ENCODE results near the gene ZNF674. TPM values are rescaled to one million over a fixed set of nuclear protein-coding genes. Genes with fewer than 3 reads are reported as not detected.

Gene ZNF674
- total RNA-seq, result 1 to 10 TPM; 2.8 to 6.5 TPM

DNA sequence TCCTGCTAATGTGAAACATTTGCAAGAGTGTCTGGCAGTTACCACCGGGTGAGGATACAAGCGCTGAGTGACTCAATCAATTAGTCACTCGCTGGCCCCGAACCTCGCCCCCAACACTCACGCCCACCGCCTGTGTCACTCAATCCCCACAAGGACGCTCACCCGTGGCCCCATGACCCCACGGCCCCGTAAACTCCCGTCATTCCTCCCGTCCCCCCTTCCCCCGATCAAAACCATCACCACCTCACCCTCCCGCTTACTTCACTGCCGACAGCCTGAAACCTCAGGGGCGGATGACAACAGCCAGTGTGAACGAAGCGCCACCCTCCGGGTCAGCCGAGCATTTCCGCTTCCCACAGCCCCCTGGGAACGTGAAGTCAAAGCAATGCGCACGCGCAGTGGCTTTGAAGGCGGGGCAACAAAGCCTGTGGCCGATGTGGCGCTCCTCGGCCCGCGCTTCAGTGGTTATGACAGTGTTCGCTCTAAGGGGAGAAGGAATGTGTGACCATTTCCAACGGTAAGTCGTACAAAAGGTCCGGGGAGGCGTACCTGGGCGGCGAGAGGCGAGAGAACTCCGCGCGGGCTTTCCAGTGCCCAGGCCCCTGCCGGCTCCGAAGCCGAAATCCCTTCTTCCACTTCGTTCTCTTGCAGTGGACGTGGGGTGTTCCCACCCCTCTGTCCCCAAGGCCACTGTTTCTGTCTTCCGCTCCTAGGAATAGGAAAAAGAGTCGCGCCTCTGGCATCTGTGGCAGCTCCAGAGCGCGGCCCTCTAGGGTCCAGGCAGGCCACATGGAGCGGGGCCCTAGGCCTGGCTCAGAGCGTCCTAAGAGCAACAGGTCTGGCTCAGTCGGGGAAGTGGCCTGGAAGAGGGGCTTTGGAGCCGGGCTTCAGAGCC, at the start of gene ZNF674:
Gene ZNF674 (minus strand): TSS at position 311 of the 895 bp plus-strand sequence. CDS start 3,334 bp downstream, outside the sequence.
- H3K27me3 Mint-ChIP-seq, result no peaks in the 10 kb centered on the region
- peak; percentile 96 for DNase-seq
- H3K36me3 Mint-ChIP-seq, result peaks cover 11% of the 10 kb centered on the region
- H3K9me3 Mint-ChIP-seq (ENCODE audit: low read depth), result no peaks in the 10 kb centered on the region
- H3K4me1 Mint-ChIP-seq, result peaks cover 34% of the 10 kb centered on the region
- H3K27ac Mint-ChIP-seq, result peak within 1 kb of the TSS; percentile 93
- CTCF ChIA-PET, result interaction anchor here (1.0 kb wide), 1 partner anchor 73 kb away, joined by 3 read pairs; no protein-coding TSS in a partner anchor
- peak within 1 kb of the TSS; percentile 86 for H3K4me3 Mint-ChIP-seq
- ATAC-seq, result peak; percentile 92

DNA sequence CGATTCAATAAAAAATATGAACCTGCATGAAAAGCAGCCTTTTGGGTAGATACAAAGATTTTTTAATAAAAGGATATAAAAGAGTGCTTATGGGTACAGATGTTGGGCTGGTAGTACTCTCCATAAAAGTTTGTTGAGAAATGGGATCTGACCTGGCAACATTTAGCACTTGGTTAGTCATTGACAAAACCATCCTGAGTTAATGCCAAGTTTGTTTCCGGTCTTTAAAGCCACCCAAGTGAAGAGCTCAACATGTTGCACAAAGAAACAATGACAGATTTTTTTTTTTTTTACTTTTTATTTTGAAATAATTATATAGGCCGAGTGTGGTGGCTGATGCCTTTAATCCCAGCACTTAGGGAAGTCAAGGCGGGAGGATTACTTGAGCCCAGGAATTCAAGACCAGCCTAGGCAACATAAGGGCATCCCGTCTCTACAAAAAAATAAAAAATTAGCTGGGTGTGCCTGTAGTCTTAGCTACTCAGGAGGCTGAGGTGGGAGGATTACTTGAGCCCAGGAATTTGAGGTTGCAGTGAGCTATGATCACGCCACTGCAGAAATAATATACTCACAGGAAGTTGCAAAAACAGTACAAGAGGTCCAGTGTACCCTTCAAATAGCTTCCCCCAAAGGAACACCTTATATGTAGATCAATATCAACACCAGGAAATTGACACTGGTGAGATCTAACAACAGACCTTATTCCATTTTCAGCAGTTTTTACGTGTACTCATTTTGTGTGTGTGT, 44.9 kb upstream of the ZNF674 start:
- Mint-ChIP-seq H3K36me3 (peaks cover 7% of the 10 kb centered on the region), H3K27ac (no peak overlapping the region), H3K9me3 (ENCODE audit: low read depth) (no peaks in the 10 kb centered on the region), H3K4me3 (no peak overlapping the region), H3K4me1 (peaks cover 24% of the 10 kb centered on the region), H3K27me3 (no peaks in the 10 kb centered on the region)
- CTCF ChIA-PET, result interaction anchor here (0.6 to 1.7 kb wide), 2 partner anchors 38 to 64 kb away, joined by 3 read pairs; no protein-coding TSS in a partner anchor
- DNase-seq (no peak), ATAC-seq (no peak)

DNA sequence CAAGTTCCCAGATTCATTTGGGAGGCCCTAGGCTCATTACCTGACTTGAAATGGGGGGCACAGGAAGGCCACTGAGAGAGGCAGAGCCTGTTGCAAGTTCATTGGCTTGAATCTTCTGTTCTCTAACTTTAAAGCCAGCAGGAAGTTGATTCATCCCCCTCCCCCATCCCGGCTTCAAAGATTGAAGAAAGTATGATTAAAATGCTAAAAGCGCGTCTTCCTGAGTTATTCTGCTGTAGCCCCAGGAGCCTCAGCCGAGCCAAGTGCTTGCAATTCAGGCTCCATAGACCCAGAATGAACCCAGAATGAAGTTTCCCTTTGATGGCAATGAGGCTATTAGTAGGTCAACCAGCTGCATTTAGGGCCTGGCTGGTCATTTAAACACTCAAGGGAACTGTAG, 43.0 kb upstream of the ZNF674 start:
- Mint-ChIP-seq H3K27ac (peak overlapping the region; percentile 85), H3K27me3 (no peaks in the 10 kb centered on the region), H3K9me3 (ENCODE audit: low read depth) (no peaks in the 10 kb centered on the region), H3K36me3 (peaks cover 5% of the 10 kb centered on the region), H3K4me1 (peaks cover 24% of the 10 kb centered on the region), H3K4me3 (peak overlapping the region; percentile 32)
- ATAC-seq (peak; percentile 38), DNase-seq (peak; percentile 59)
- CTCF ChIA-PET, result interaction anchor here (1.6 to 2.7 kb wide), 2 partner anchors 16 to 40 kb away, joined by 6 read pairs; no protein-coding TSS in a partner anchor

DNA sequence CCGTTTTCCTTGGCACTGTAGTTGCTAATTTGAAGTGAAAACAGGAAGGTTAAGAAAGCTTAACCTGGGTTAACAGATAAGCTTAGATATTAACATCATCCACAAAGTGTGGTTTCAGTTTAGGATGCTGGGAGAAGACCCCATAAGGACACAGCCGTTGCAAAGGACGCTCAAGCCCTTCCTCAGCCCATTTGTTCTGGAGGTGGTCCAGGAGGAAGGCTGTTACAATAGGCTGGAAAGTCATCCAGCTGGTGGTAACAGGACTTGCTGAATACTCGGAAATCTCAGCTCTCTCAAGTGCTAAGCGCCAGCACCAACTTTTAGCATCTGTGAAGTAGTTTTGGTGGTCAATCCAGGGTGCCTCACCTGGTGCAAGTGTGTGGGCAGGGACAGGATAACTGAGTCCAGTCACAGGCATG, 42.5 kb upstream of the ZNF674 start:
- peak; percentile 27 for ATAC-seq
- H3K4me1 Mint-ChIP-seq, result peaks cover 24% of the 10 kb centered on the region

DNA sequence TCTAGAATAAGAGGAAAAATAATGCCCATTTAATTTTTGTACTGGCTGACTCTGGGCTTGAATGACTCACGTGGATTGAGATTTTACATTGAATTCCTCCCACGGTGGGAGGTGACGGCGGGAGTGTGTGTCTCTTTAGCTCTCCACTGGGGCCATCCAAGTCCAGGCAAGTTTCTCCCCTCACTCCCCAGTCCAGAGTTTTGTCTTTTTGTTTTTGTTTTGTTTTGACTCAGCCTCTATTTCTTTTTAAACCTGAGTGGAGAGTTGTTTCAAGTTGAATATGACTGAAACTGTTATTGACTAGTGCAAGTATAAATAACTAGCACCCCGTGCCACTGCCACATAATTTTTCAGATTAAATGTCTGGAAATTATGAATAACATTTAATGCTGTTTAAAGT, 41.9 kb upstream of the ZNF674 start:
- no peaks in the 10 kb centered on the region for H3K9me3 Mint-ChIP-seq (ENCODE audit: low read depth)
- peaks cover 5% of the 10 kb centered on the region for H3K36me3 Mint-ChIP-seq
- CTCF ChIA-PET, result interaction anchor here (1.1 to 2.7 kb wide), 4 partner anchors 11 to 41 kb away, joined by 3 to 6 read pairs (median 4); no protein-coding TSS in a partner anchor
- peak overlapping the region; percentile 40 for H3K27ac Mint-ChIP-seq
- ATAC-seq, result peak; percentile 76
- peaks cover 24% of the 10 kb centered on the region for H3K4me1 Mint-ChIP-seq
- no peaks in the 10 kb centered on the region for H3K27me3 Mint-ChIP-seq
- H3K4me3 Mint-ChIP-seq, result no peak overlapping the region
- DNase-seq, result no peak

More for the DNA sequence above, 42.5 kb upstream of the ZNF674 start:
- Mint-ChIP-seq H3K27ac (peak overlapping the region; percentile 85), H3K4me3 (peak overlapping the region; percentile 32), H3K9me3 (ENCODE audit: low read depth) (no peaks in the 10 kb centered on the region), H3K27me3 (no peaks in the 10 kb centered on the region), H3K36me3 (peaks cover 5% of the 10 kb centered on the region)
- CTCF ChIA-PET, result interaction anchor here (1.1 to 2.7 kb wide), 3 partner anchors 13 to 41 kb away, joined by 3 to 6 read pairs (median 6); no protein-coding TSS in a partner anchor
- DNase-seq, result no peak

DNA sequence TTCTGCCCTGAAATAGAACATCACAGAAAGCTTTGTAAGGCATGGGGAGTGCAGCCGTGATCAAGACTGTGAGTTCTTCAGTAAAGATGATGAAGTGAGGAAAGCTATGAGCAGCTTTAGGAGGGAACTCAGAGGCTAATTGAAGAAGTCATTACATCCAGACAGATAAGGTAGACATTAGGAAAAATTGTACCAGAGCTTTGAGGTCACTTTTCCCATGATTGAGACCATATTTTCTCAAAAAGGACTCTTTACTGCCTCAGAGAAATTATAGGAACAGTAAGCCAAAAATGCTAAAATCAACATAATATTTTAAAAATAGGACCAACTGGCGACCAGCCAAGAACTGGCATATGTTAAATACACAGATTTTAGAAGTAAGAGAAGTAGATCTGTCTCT, 39.5 kb upstream of the ZNF674 start:
- no peak for DNase-seq
- CTCF ChIA-PET, result no interaction called here
- Mint-ChIP-seq H3K4me3 (no peak overlapping the region), H3K4me1 (peaks cover 19% of the 10 kb centered on the region), H3K36me3 (peaks cover 2% of the 10 kb centered on the region), H3K9me3 (ENCODE audit: low read depth) (no peaks in the 10 kb centered on the region), H3K27ac (no peak overlapping the region), H3K27me3 (no peaks in the 10 kb centered on the region)
- no peak for ATAC-seq

DNA sequence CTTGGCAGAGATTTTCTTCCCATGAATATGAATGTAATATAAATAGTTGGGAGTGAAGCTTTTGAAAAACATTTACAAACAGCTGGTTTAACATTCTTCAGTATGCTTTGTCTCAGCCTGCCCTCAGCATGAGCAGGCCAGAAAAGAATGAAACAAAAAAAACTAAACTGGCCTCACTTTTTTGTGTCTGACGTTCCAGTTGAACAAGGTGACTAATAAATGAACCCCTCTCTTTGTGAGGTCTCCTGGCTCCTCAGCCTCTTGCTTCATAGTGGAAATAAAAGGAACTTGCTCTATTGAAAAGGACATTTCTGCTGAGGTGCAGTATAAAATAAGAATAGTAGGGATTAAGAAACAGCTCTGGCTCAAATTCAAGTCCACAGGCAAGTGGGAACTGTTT, 37.7 kb upstream of the ZNF674 start:
- ATAC-seq (no peak), DNase-seq (no peak)
- Mint-ChIP-seq H3K4me3 (no peak overlapping the region), H3K36me3 (peaks cover 12% of the 10 kb centered on the region), H3K27ac (no peak overlapping the region), H3K4me1 (peaks cover 18% of the 10 kb centered on the region), H3K27me3 (no peaks in the 10 kb centered on the region), H3K9me3 (ENCODE audit: low read depth) (no peaks in the 10 kb centered on the region)
- CTCF ChIA-PET, result no interaction called here

DNA sequence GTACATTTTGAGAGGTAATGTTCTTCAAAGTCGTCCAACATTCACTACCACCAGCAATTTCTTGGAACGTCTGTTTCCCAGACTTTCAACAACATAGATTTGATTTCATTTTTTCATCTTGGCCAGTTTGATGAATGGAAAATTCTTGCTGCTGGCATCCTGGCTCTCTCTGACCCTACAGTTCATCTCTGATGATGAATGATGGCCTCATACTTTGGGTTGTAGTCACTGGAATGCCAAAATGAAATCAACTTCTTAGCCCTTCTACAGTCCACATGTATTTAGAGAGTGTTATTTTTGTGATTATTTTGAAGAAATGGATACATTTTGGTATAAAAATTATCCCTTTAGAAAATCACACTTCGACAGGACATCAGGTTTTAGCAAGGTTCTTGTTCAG, 37.1 kb upstream of the ZNF674 start:
- Mint-ChIP-seq H3K27me3 (no peaks in the 10 kb centered on the region), H3K4me3 (no peak overlapping the region), H3K36me3 (peaks cover 16% of the 10 kb centered on the region), H3K27ac (no peak overlapping the region), H3K9me3 (ENCODE audit: low read depth) (no peaks in the 10 kb centered on the region), H3K4me1 (peaks cover 15% of the 10 kb centered on the region)
- ATAC-seq (no peak), DNase-seq (no peak)
- CTCF ChIA-PET, result no interaction called here

DNA sequence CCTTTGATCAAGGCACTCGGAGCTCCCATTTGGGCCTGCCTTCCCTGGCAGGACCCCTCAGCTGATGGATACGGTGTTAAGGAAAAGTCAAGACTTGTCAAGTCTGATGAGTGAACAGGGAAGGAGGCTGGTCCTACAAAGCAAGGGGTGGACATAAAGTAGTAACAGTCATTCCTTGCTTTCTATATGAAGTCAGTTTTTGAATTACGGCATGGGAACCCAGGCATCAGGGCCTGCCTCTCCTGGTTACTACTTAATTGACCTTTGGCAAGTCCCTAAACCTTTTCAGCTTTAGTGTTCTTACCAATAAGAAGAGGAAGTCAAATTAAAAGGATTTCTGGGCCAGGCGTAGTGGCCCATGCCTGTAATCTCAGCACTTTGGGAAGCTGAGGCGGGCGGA, 35.4 kb upstream of the ZNF674 start:
- Mint-ChIP-seq H3K27me3 (no peaks in the 10 kb centered on the region), H3K36me3 (peaks cover 18% of the 10 kb centered on the region), H3K4me3 (no peak overlapping the region), H3K4me1 (peaks cover 25% of the 10 kb centered on the region), H3K9me3 (ENCODE audit: low read depth) (no peaks in the 10 kb centered on the region), H3K27ac (no peak overlapping the region)
- CTCF ChIA-PET, result no interaction called here
- ATAC-seq (no peak), DNase-seq (no peak)

DNA sequence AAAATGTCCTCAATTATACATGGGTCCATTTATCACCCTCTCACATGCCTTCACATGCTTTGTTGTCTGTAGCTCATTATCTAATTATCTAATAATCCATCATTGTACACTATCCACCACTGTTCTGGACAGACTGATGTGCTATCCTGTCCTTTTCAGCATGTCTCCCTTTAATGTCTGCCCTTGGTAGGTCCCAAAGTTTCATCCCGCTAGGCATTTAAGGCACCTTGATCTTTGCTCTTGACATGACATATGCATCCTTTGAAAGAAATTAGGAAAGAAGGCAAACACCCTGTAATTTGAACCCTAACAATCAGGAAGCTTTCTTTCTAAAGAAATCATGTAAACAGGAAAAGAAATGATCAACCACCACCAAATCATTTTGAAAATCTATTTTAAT, 34.0 kb upstream of the ZNF674 start:
- H3K27ac Mint-ChIP-seq, result no peak overlapping the region
- no peaks in the 10 kb centered on the region for H3K27me3 Mint-ChIP-seq
- H3K36me3 Mint-ChIP-seq, result peaks cover 18% of the 10 kb centered on the region
- H3K4me1 Mint-ChIP-seq, result peaks cover 28% of the 10 kb centered on the region
- H3K9me3 Mint-ChIP-seq (ENCODE audit: low read depth), result no peaks in the 10 kb centered on the region
- no peak for ATAC-seq
- no peak for DNase-seq
- no peak overlapping the region for H3K4me3 Mint-ChIP-seq
- CTCF ChIA-PET, result interaction anchor here (0.9 kb wide), 1 partner anchor 63 kb away, joined by 3 read pairs; no protein-coding TSS in a partner anchor

DNA sequence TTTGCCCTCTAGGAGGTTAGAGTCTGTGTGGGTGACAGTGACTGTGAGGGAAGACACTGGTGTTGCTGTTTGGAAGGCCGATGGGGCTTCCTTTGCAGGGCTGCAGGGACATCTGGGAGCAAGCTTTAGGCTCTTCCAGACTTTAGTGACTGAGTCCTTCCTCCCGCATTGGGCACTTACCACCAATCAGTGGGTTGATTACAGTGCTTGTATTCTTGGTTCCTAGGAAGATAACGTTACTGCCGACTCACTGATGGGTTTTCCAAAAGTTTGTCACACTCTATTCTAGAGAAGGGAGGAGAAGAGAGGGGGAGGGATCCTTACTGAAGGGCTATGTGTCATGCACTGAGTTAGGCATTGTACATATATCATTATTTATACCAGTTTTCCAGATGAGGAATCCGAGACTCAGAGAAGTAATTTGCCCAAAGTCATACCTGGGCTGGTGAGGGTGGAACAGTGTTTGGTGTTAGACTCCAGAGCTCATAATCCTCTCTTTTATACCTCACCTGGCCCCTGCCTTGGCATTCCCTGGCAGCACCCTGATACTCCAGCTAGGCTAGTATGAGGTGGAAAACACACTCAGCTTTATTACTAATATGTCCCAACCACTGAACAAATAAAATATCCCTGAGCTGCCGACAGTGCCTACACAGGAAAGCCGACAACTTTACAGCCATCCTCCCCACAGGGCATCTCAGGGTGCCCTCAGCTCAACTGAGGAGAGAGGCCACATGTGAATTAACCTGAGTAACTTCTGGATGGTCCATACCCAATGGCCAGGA, 32.2 kb upstream of the ZNF674 start:
- H3K9me3 Mint-ChIP-seq (ENCODE audit: low read depth), result no peaks in the 10 kb centered on the region
- DNase-seq (no peak), ATAC-seq (no peak)
- CTCF ChIA-PET, result interaction anchor here (1.4 kb wide), 1 partner anchor 9 kb away, joined by 3 read pairs; no protein-coding TSS in a partner anchor
- no peak overlapping the region for H3K4me3 Mint-ChIP-seq
- peaks cover 36% of the 10 kb centered on the region for H3K4me1 Mint-ChIP-seq
- no peak overlapping the region for H3K27ac Mint-ChIP-seq
- H3K36me3 Mint-ChIP-seq, result peaks cover 18% of the 10 kb centered on the region
- no peaks in the 10 kb centered on the region for H3K27me3 Mint-ChIP-seq

DNA sequence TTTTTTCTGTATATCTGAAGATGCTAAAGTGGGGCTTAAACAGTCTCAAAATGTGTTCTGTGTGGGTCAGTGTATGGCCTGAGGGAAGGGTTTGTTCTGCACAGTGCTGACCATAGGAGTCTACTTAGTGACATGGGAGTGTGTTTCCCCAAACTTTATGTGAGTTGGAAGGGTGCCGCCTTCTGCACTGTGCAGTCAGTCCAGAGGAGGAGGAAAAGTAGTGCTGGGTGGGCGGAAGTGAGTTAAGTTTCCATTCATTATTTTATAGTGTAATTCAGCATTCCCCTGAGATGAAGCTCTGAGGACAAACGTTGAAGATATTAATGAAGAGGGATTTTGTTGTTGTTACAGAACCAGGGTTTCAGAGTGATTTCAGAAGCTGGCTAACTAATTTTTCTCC, 31.2 kb upstream of the ZNF674 start:
- H3K27me3 Mint-ChIP-seq, result no peaks in the 10 kb centered on the region
- H3K4me3 Mint-ChIP-seq, result peak overlapping the region; percentile 75
- CTCF ChIA-PET, result interaction anchor here (1.0 to 1.4 kb wide), 3 partner anchors 10 to 66 kb away, joined by 3 read pairs; no protein-coding TSS in a partner anchor
- H3K9me3 Mint-ChIP-seq (ENCODE audit: low read depth), result no peaks in the 10 kb centered on the region
- peaks cover 43% of the 10 kb centered on the region for H3K4me1 Mint-ChIP-seq
- ATAC-seq (no peak), DNase-seq (no peak)
- H3K27ac Mint-ChIP-seq, result peak overlapping the region; percentile 61
- H3K36me3 Mint-ChIP-seq, result peaks cover 18% of the 10 kb centered on the region
